ENCODE data around the gene CHGA. TPM values are rescaled to one million over a fixed set of nuclear protein-coding genes. Genes with fewer than 3 reads are reported as not detected.
A peak's percentile ranks its signal among the peaks of the same experiment; 100 is the strongest.

CHGA gene
- total RNA-seq, 2 experiments from 2014 or later = not detected

DNA sequence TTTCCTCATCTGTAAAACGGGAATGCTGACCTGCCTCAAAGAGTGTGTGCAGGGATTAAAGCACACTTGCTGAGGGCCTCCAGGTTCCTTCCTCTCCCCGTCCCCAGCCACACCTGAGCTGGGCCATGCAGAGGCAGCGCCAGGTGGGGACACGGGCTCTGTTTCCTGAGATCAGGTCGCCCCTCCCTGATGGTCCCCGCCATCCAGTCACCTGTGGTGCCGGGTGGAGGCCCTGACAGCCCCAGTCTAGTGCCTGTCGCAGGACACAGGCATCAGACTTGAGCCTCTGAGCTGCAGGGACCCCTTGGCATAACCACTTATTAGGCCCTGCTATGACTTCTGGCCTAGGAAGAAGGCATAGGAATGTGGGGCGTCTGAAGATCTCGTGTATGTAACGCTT, 12.5 kb downstream of the CHGA start:
- no peak overlapping the region for H3K27ac Mint-ChIP-seq
- no peak overlapping the region for H3K4me3 Mint-ChIP-seq
- DNase-seq = no peak
- no peaks in the 10 kb centered on the region for H3K36me3 Mint-ChIP-seq
- H3K4me1 Mint-ChIP-seq (ENCODE audit: low read depth) = no peaks in the 10 kb centered on the region
- intact Hi-C loops (cut with micrococcal nuclease) = no loop called here
- ChIA-PET POLR2A (no interaction called here), CTCF (no interaction called here)
- H3K9me3 Mint-ChIP-seq = no peaks in the 10 kb centered on the region
- H3K27me3 Mint-ChIP-seq = no peaks in the 10 kb centered on the region

DNA sequence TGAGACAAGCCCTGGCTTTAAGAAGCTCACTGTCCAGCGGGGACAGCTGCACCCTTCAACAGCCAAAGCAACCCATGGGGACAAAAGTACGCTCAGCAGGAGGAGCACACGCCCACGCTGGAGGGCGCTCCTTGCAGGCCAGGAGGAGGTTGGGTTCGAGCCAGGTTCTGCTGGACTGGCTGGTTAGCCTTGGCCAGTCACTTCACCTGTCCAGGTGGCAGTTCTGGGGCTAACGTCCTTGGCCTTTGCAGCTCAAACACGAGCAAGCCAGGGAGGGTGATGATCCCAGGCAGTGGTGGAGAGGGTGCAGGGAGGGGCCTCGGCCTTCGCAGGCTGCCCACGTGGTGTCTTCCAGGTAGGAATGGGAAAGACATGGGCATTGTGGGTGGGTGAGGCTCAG, 13.1 kb downstream of the CHGA start:
- H3K9me3 Mint-ChIP-seq = no peaks in the 10 kb centered on the region

DNA sequence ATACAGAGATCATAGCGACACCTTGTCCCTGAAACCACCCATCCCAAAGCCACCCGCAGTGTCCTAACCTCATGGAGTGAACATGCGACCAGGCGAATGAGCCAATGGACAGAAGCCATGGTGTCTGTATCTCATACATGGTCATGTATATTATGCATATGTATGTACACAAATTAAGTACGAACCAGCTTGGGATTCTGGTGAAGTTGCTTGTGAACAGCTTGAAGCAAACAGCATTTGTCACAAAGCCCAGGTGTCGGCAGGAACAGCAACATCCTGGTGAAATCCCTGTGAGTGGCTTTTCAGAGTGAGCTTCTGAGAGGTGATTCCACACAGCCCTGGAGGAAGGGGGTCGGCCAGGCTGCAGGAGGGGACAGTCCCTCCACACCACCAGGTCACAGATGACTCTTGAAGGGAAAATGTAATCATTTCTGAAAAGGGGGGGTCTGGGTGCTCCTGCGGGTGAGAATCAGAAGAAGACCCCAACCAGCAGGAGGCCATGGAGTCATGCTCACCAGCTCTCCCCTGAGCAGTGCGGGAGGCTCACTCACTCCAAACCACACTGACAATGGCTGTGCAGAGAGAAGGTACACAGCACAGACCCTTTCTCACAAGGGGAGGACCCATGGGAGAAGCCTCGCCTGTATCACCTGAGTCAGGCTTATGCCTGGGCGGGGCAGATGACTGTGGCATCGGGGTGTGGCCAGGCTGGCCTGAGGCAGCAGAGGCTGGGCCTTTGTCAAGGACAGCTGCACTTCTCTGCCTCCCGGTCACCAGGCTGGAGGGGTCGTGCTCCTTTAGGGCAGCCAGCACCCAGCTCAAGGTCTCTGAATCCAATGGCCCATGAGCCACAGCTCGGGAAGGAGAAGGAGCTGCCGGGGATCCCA, 14.3 kb downstream of the CHGA start:
- POLR2A ChIA-PET = no interaction called here
- intact Hi-C loops (cut with micrococcal nuclease) = no loop called here
- Mint-ChIP-seq H3K36me3 (no peaks in the 10 kb centered on the region), H3K4me1 (ENCODE audit: low read depth) (no peaks in the 10 kb centered on the region), H3K27ac (no peak overlapping the region), H3K4me3 (no peak overlapping the region), H3K9me3 (no peaks in the 10 kb centered on the region), H3K27me3 (no peaks in the 10 kb centered on the region)
- no peak for DNase-seq
- CTCF ChIA-PET = no interaction called here

More for the DNA sequence above, 13.1 kb downstream of the CHGA start:
- H3K27ac Mint-ChIP-seq = no peak overlapping the region
- no peak for DNase-seq
- no peaks in the 10 kb centered on the region for H3K4me1 Mint-ChIP-seq (ENCODE audit: low read depth)
- ChIA-PET CTCF (no interaction called here), POLR2A (no interaction called here)
- no peaks in the 10 kb centered on the region for H3K27me3 Mint-ChIP-seq
- intact Hi-C loops (cut with micrococcal nuclease) = no loop called here
- H3K36me3 Mint-ChIP-seq = no peaks in the 10 kb centered on the region
- no peak overlapping the region for H3K4me3 Mint-ChIP-seq

DNA sequence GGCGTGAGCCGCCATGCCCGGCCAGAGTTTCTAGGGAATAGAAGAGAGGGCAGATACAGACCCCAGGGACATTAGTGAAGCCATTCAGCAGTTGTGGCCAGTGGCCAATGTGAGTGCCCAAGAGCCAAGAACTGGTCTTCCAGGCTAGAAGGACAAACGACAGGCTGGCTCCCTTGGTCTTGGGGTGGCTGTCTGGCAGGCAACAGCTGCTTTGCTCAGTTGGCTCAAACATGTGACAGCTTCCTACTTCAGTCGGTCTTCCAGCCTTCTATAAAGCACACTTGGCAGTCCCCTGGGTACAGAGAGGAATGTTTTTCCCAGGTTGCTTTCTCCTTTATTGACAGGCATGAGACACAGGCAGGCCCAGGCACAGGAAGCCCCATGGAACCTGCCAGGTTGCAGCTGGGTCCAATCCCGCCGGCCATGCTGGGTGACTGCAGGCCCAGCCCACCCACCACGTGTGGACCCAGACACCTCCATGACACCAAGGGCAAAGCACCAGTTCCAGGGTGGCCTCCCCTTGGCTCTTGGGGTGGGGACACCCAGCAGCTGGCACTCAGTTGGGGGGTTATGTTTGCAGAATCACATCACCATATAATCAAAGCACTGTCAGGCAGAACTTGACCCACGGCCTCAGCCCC, 15.4 kb downstream of the CHGA start:
- H3K36me3 Mint-ChIP-seq = no peaks in the 10 kb centered on the region
- H3K4me1 Mint-ChIP-seq (ENCODE audit: low read depth) = no peaks in the 10 kb centered on the region
- CTCF ChIA-PET = interaction anchor here (1.3 kb wide), 1 partner anchor 14 kb away, joined by 6 read pairs; no protein-coding TSS in a partner anchor
- H3K9me3 Mint-ChIP-seq = no peaks in the 10 kb centered on the region
- intact Hi-C loops (cut with micrococcal nuclease) = no loop called here
- H3K4me3 Mint-ChIP-seq = no peak overlapping the region
- no peaks in the 10 kb centered on the region for H3K27me3 Mint-ChIP-seq
- no peak for DNase-seq
- no peak overlapping the region for H3K27ac Mint-ChIP-seq
- POLR2A ChIA-PET = no interaction called here

DNA sequence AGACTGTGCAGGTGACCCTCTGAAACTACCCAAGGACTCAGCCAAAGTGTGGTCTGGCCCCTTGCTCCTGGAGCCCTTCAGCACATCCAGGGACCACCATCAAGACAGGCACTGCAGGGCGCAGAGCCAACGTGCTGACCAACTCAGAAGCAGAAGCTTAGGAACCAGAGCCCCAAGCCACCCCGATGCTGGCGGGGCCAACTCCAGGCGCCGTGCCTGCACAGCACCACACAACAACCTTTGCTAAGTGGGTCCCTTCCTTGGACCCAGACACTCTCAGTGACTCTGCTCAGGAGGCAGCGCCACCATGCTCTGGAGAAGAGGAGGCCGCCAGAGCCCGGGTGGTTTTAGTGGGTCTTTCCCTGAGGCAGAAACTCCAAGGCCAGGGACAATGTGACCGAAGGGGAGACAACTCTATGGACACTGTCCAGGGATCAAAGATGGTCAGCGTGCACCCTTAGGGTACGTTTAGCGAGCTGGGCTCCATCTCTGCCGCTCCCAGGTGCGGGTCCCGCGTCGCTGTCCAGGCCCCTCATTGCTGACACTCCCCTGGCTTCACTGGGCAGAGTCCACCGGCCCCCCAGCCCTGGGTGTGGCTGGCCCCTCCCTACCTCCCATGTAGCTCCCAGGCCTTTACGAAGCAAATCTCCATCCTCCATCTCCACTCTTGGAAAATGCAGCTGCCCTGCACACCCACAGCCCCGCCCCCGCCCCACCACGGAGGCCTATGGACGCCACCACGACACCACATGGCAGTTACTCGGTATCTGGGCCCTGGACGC, 16.1 kb downstream of the CHGA start:
- POLR2A ChIA-PET = no interaction called here
- no peak overlapping the region for H3K4me3 Mint-ChIP-seq
- no peak for DNase-seq
- H3K27ac Mint-ChIP-seq = peak overlapping the region; percentile 18
- no peaks in the 10 kb centered on the region for H3K27me3 Mint-ChIP-seq
- intact Hi-C loops (cut with micrococcal nuclease) = no loop called here
- no peaks in the 10 kb centered on the region for H3K9me3 Mint-ChIP-seq
- CTCF ChIA-PET = interaction anchor here (1.3 kb wide), 1 partner anchor 13 kb away, joined by 6 read pairs; no protein-coding TSS in a partner anchor
- no peaks in the 10 kb centered on the region for H3K4me1 Mint-ChIP-seq (ENCODE audit: low read depth)
- H3K36me3 Mint-ChIP-seq = no peaks in the 10 kb centered on the region

DNA sequence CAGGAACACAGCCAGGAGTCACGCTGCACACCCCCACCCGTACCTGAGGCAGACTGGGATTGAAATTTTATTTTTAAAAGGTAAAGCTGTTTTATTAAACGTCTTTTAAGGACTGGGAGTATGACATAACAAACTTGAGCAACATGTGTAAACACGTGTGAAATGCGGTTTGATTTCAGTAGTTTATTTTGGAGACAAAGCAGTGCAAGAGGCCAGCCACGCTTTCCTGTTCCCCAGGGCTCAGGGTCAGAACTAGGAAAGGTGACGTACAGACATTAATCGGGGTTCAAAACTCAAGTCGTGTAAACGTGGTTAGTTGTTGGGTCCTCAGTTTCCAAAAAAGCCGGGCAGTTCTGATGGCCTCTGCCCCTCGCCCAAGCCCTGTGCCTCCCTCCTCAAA, 16.7 kb downstream of the CHGA start:
- H3K4me1 Mint-ChIP-seq (ENCODE audit: low read depth) = no peaks in the 10 kb centered on the region
- ChIA-PET POLR2A (no interaction called here), CTCF (interaction anchor here (1.3 kb wide), 1 partner anchor 12 kb away, joined by 6 read pairs; no protein-coding TSS in a partner anchor)
- DNase-seq = no peak
- H3K27ac Mint-ChIP-seq = no peak overlapping the region
- no peak overlapping the region for H3K4me3 Mint-ChIP-seq
- intact Hi-C loops (cut with micrococcal nuclease) = no loop called here
- no peaks in the 10 kb centered on the region for H3K9me3 Mint-ChIP-seq
- no peaks in the 10 kb centered on the region for H3K36me3 Mint-ChIP-seq
- no peaks in the 10 kb centered on the region for H3K27me3 Mint-ChIP-seq

DNA sequence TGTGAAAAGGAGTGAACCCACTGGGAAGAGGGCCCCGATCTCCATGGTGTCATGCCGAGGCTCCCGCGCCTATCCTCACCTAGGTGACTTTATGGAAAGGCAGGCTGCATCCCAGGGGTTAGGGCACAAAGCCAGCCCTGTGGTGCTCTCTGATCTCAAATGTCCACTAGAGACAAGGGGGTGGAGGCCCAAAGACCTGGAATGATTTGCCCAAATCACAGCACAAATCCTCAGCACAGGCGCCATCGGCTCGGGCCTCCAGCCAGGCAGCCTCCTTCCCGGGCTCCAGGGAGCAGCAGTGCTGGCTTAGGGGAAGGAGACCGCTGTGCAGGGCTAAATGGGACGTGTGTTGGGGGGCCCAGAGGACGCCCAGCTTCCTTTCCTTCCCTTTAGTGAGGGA, 17.6 kb downstream of the CHGA start:
- Mint-ChIP-seq H3K27me3 (no peaks in the 10 kb centered on the region), H3K27ac (no peak overlapping the region), H3K4me1 (ENCODE audit: low read depth) (no peaks in the 10 kb centered on the region), H3K4me3 (no peak overlapping the region), H3K9me3 (no peaks in the 10 kb centered on the region), H3K36me3 (no peaks in the 10 kb centered on the region)
- CTCF ChIA-PET = no interaction called here
- POLR2A ChIA-PET = no interaction called here
- no peak for DNase-seq
- intact Hi-C loops (cut with micrococcal nuclease) = no loop called here

DNA sequence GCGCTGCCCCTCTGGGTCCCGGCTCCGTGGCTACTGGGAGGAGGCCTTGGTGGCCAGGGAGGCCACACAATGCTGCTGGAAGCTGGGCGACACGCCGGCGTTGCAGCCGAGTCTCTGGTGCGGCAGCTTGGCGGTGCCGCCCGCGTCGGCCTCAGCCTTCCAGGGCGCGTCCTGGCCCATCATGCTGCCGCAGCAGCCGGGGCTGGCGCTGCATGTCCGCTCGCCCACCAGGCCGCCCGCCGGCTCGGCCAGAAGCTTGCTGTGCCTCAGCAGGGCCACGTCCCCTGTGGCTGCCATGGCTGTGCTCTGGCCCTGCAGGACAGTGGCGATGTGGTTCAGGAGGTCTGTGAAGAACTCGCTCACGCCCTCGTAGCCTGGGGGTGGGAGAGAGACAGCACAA, 18.6 kb downstream of the CHGA start:
- no peak overlapping the region for H3K27ac Mint-ChIP-seq
- intact Hi-C loops (cut with micrococcal nuclease) = no loop called here
- no peak for DNase-seq
- H3K36me3 Mint-ChIP-seq = no peaks in the 10 kb centered on the region
- no peaks in the 10 kb centered on the region for H3K27me3 Mint-ChIP-seq
- ChIA-PET POLR2A (no interaction called here), CTCF (no interaction called here)
- no peak overlapping the region for H3K4me3 Mint-ChIP-seq
- H3K9me3 Mint-ChIP-seq = no peaks in the 10 kb centered on the region
- no peaks in the 10 kb centered on the region for H3K4me1 Mint-ChIP-seq (ENCODE audit: low read depth)

DNA sequence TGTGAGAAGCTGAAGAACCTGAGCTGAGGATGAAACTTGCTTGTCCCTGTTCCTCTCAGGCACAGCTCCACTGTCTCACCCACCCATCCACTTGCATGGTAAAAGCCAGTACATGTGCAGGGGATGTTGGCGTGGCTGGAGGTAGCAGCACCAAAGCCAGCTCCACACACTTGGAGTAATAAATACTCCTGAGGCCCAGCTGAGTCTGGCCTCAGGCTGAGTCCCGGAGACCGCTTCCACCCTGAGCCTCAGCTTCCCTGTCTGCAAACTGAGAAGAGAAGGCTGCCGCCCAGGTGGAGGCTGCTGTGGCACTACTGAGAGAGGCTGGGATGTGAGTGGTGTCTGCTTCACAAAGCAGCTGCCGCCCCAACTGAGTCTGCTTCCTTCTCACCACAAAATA, 19.2 kb downstream of the CHGA start:
- Mint-ChIP-seq H3K36me3 (no peaks in the 10 kb centered on the region), H3K27ac (no peak overlapping the region), H3K9me3 (no peaks in the 10 kb centered on the region), H3K4me1 (ENCODE audit: low read depth) (no peaks in the 10 kb centered on the region), H3K27me3 (no peaks in the 10 kb centered on the region), H3K4me3 (no peak overlapping the region)
- intact Hi-C loops (cut with micrococcal nuclease) = no loop called here
- DNase-seq = no peak
- ChIA-PET POLR2A (no interaction called here), CTCF (no interaction called here)

DNA sequence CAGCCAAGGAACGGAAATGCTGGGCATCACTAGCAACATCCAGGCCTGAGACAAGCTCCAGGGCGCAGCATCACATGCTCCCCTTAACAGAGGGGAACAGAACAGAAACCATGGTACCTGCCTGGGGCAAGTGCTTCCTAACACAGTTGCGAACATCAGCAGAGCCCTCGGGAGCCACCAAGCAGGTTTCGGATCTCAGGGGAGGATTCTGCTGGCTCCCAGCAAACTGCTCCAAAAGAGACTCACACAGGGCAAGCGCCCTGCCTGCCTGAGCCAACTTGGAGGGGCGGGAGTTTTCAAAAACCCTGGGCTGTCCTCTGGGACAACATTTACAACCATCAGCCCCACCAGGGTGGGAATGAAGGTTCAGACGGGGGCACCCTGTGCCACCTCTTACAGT, 19.6 kb downstream of the CHGA start:
- H3K9me3 Mint-ChIP-seq = no peaks in the 10 kb centered on the region
- no peak for DNase-seq
- H3K4me1 Mint-ChIP-seq (ENCODE audit: low read depth) = no peaks in the 10 kb centered on the region
- H3K4me3 Mint-ChIP-seq = no peak overlapping the region
- ChIA-PET POLR2A (no interaction called here), CTCF (no interaction called here)
- H3K27me3 Mint-ChIP-seq = no peaks in the 10 kb centered on the region
- intact Hi-C loops (cut with micrococcal nuclease) = no loop called here
- H3K36me3 Mint-ChIP-seq = no peaks in the 10 kb centered on the region
- H3K27ac Mint-ChIP-seq = no peak overlapping the region

DNA sequence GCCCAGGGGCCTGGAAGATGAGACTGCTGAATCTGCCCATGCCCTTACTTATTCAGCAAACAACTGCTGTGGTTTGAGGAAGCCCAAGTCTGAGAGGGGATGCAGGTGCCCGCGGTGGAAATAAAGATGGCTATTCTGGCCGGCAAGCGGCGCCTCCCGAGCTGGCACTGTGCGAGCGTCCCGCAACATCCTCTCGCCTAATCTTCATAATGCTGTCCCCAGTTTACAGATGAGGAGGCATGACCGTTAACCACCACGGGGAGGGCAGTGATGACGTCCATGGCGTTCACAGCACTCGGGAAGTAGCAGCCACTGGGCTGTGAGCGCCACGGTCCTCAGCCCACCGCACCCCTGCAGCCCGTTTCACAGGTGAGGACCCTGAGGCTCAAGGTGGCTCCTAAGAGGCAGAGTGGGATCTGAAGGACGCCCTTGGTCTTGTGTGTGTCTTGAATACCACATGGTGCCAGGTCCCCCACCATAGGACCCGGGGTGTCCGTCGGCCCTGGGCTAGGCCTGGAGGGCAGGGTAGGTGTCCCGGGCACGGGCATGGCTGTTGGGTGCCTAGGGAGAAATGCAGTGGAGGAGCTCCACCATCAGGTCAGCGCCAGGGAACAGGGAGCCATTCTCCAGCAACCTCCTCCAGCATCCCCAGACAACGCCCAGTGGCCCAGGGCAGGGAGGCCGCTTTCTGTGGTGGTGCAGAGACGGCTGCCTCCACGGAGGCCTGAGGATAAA, 20.2 kb downstream of the CHGA start:
- H3K27me3 Mint-ChIP-seq = no peaks in the 10 kb centered on the region
- no peaks in the 10 kb centered on the region for H3K9me3 Mint-ChIP-seq
- no peaks in the 10 kb centered on the region for H3K4me1 Mint-ChIP-seq (ENCODE audit: low read depth)
- no peak for DNase-seq
- no peak overlapping the region for H3K27ac Mint-ChIP-seq
- intact Hi-C loops (cut with micrococcal nuclease) = no loop called here
- H3K36me3 Mint-ChIP-seq = no peaks in the 10 kb centered on the region
- H3K4me3 Mint-ChIP-seq = no peak overlapping the region
- CTCF ChIA-PET = no interaction called here
- POLR2A ChIA-PET = no interaction called here

DNA sequence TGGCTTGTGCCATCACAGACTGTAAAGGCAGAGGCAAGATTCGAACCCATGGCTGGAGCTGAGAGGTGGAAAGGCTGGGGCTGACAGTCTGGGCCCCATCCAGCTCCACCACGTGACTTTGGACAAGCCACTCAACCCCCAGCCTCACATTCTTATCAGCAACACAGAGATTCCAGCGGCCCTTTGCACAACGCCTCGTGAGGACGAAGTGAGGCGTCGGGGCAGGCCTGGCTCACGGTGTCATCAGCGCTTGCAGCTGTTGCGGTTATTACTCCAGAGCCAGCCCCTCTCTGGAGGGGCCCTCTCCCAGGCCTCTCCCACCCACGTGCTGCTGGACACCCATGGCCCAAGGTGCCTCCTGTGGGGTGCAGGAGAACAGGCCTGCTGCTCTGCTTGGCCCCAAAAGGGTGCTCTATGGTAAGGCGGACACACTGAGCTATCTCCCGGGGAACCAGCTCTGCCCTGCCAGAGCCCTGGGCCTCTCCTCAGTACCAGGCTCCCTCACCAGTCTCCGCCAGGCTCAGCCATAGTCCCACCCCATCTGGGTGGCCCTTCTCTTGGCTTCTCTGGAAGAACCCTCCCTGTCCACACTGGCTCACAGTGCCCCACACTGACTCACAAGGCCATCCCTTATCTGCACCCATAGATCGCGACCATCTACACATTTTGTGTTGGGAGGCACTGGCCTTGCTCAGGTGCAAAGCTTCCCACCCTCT, 21.1 kb downstream of the CHGA start:
- no peaks in the 10 kb centered on the region for H3K27me3 Mint-ChIP-seq
- CTCF ChIA-PET = no interaction called here
- H3K27ac Mint-ChIP-seq = no peak overlapping the region
- DNase-seq = no peak
- no peak overlapping the region for H3K4me3 Mint-ChIP-seq
- no peaks in the 10 kb centered on the region for H3K4me1 Mint-ChIP-seq (ENCODE audit: low read depth)
- intact Hi-C loops (cut with micrococcal nuclease) = no loop called here
- no peaks in the 10 kb centered on the region for H3K36me3 Mint-ChIP-seq
- POLR2A ChIA-PET = no interaction called here
- no peaks in the 10 kb centered on the region for H3K9me3 Mint-ChIP-seq

Measured in activated CD4-positive, alpha-beta memory T cell treated with anti-CD3 and anti-CD28 coated beads for 36 hours (primary cell).